Stimulated activated CD8-positive, alpha-beta memory T cell treated with anti-CD3 and anti-CD28 coated beads, Interleukin-2, amount 100 ng/mL, for 1 hour (primary cell): ENCODE data around the gene SEC31A.
"Not testable (repeated sequence)": the region's sequence is repeated elsewhere in the genome, so short reads cannot be mapped to it uniquely, and the experiment has no call there.

Experiments used
- DNase-seq, 2 donors: peaks; one replicate each; pipeline ENCODE4 v3.0.0-alpha.2; 2020; ENCODE audit warnings: low read depth in 2 of 2

SEC31A gene, protein sequence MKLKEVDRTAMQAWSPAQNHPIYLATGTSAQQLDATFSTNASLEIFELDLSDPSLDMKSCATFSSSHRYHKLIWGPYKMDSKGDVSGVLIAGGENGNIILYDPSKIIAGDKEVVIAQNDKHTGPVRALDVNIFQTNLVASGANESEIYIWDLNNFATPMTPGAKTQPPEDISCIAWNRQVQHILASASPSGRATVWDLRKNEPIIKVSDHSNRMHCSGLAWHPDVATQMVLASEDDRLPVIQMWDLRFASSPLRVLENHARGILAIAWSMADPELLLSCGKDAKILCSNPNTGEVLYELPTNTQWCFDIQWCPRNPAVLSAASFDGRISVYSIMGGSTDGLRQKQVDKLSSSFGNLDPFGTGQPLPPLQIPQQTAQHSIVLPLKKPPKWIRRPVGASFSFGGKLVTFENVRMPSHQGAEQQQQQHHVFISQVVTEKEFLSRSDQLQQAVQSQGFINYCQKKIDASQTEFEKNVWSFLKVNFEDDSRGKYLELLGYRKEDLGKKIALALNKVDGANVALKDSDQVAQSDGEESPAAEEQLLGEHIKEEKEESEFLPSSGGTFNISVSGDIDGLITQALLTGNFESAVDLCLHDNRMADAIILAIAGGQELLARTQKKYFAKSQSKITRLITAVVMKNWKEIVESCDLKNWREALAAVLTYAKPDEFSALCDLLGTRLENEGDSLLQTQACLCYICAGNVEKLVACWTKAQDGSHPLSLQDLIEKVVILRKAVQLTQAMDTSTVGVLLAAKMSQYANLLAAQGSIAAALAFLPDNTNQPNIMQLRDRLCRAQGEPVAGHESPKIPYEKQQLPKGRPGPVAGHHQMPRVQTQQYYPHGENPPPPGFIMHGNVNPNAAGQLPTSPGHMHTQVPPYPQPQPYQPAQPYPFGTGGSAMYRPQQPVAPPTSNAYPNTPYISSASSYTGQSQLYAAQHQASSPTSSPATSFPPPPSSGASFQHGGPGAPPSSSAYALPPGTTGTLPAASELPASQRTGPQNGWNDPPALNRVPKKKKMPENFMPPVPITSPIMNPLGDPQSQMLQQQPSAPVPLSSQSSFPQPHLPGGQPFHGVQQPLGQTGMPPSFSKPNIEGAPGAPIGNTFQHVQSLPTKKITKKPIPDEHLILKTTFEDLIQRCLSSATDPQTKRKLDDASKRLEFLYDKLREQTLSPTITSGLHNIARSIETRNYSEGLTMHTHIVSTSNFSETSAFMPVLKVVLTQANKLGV

DNA sequence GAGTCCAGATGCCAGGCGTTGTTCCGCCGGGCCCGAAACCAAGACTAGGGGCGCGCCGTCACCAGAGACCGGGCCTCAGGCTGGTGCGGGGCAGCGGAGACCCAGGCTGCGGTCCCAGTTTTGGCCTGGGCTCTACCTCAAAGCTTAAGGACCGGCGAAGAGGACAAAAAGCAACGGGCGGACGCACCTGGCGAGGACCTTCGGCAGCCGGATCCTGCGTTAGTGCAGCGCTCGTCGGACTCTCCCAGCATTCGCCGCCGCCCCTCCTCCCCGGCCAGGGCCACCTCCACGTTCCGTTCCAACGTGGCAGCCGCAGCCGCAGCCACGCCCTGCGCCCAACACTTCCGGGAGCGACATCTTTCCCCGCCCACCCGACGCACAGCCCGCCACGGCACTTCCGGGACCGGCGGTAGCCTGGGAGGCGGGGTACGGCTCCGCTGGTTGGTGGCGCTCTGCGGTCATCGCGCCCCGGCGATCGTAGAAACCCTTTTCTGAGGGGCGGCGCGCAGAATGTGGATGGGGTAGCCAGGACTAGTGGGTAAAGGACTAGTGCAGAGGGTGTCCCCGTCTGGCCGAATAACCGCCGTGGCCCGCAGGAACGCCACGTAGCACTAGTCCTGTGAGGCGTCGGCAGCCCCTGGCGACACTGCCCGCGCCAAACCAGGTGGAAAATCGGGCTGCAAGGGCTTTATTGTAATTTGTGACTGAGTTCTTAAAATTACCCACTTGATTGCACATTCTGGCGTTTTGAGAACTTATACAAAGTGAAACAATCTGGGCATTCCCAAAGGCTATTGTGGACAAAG, at the start of gene SEC31A:
Gene SEC31A (minus strand): TSS at position 253 of the 806 bp plus-strand sequence. CDS start 9,217 bp downstream, outside the sequence.
- DNase-seq: peak; percentile 94 to 96

DNA sequence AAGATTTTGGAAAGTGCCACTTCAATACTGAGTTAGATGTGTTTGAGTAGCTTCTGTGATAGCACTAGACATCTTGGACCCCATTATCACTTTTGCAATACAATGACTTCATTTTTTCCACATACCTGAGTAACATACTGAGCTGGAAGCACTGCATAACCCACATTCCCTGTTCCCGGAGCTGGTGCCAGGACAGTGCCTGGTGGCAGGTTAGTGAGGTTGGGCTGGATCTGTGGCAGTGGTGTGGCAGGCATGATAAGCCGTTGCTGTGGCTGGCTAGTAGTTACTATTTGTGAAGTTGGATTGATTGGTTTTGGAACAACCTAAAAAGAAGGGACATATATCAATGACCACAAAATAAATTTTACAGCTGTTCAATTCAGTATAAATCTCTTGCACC, 48.5 kb upstream of the SEC31A start:
- DNase-seq: no peak

DNA sequence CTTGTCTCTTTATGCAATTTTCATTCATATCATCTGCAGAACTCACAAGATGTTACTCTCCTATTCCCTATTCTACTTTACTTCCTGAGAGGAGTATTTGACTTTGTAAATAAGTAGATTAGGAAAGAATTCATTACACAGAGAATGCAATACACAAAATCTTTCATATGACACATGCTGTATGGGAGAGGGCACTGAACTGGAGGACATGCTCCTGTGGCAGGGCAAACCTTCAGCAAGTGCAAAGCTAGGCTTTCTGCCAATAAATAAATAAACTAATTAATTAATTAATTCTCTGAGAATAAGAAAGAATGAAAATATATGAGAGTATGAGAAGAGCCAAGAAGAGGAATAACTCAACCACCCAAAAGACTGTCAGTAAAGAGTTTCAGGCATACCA, 43.5 kb upstream of the SEC31A start:
- no peak for DNase-seq

DNA sequence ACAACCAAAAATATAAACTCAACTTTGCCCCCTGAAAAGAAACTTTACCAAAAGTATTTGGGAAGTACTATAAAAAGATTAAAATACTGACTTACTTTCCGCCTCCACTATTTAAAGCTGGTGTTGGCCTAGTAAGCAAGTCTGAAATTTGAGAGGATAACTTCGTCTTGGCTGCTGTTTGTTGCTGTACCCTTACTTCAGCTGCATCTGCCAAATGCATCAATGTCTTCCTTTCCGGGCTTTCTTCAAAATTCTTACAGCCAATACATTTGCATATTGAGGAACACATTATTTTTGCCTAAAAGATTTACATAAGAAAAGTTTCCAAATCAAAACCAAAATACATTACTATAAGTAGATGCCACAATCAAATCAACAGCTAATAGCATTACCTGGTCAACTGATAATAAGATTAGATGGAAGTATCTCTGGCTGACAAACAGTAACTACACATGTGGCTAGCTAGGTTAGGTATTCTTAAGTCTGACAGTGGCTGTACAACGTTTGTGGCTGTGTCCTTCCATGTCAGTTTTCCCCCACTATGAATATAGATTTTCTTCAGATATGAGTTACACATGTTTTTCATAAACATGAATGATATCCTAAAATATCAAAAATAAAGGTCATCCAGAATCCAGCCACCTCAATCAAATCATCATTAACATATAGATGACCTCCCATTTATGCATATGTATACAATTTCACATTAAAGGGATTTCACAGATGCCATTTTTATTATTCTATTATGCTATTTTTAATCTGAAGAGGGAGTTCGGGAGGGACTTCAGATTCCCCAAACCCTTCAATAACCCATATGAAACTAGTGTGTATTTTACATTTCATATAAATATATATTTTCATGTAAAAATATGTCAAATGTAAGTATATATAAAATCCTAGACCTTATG, 40.1 kb upstream of the SEC31A start:
- DNase-seq: no peak

DNA sequence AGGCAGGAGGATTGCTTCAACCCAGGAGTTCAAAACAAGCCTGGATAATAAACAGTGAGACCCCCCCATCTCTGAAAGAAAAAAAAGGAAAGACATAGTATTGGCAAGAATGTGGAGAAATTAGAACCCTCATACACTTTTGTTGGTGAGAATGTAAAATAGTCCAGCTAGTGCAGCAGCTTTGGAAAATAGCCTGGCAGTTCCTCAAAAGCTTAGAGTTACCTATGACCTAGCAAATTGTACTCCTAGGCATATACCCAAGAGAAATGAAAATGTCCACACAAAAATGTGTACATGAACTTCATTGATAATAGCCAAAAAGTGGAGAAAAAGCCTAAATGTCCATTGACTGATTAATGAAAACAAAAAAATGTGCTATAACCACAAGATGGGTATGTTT, 30.8 kb upstream of the SEC31A start:
- no peak for DNase-seq

DNA sequence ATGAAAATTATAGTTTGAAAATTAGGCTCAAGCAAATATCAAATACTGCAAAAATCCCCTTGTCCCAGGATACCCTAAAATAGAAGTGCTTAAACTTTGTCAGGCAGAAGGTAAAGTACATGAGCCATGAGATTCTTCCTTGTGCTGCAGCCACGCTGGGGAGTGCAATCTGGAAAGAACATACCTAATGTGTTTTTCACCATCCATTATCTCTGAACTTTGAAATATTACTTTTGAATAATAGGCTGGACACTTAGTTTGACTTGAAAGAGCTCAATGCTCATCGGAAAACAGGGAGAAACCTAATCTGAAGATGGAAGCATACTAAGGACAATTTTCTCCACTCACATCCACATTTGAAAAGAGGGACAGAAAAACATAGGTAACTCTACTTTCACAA, 28.4 kb upstream of the SEC31A start:
- DNase-seq: no peak

DNA sequence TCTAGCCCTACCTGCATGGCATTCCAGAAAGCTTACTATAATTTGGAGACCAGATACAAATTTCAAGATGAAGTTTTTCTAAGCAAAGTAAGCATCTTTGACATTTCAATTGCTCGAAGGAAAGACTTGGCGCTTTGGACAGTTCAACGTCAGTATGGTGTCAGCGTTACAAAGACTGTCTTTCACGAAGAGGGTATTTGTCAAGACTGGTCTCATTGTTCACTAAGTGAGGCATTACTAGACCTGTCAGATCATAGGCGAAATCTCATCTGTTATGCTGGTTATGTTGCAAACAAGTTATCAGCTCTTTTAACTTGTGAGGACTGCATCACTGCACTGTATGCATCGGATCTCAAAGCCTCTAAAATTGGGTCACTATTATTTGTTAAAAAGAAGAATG, 27.1 kb upstream of the SEC31A start:
- DNase-seq: no peak

DNA sequence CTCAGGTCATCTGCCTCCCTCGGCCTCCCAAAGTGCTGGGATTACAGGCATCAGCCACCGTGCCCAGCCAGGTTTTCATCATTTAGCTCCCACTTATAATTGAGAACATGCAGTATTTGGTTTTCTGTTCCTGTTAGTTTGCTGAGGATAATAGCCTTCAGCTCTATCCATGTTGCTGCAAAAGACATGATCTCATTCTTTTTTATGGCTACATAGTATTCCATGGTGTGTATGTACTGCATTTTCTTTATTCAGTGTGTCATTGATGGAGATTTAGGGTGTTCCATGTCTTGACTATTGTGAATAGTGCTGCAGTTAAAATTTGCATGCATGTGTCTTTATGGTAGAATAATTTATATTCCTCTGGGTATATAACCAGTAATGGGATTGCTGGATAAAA, 23.0 kb upstream of the SEC31A start:
- DNase-seq: not testable (repeated sequence)

DNA sequence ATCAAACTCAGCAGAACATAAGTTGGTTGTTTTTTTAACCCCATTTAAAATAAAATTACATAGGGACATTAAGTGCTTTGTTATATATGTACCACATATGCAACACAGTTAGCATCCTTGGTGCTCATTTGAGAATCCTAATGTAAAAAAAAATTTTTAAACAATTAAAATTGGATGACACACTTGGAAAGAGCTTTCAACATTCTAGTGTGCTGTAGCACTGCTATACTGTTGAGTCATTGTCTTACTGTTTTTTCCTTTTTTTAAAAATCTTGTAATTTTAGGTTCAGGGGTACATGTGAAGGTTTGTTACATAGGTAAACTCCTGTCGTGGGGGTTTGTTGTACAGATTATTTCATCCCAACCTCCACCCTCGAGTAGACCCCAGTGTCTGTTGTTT, 22.4 kb upstream of the SEC31A start:
- no peak for DNase-seq

DNA sequence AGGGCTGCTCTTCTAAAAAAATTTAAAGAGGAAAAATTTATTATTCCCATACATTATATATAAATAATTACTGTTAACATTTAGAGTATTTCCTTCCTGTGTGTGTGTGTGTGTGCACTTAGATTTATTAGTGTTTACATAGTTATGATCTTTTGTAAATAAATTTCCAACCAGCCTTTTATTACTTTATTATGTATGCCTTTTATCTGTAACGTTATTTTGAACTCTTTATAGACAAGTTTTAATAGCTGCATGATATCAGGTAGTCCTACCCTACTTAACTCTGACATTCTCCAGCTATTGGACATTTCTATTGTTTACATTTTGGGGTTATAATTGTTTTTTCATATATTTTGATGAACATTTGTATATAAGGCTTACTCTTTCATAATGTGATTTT, 18.4 kb upstream of the SEC31A start:
- DNase-seq: no peak

DNA sequence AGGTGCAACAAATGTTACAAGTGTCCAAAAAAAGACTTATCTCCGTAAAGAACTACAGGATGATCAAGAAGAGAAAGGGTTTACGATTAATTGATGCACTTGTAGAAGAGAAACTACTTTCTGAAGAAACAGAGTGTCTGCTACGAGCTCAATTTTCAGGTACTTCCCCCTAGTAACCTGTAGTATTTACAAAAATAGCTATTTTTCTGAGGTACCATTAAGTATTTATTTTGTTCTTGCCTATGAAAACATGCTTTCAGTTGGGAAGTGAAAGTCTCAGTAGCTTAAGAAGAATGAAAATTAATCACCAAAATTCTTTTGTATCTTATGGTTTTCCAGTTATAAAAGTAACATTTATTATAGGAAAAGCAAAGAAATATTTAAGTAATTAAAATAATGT, 15.5 kb upstream of the SEC31A start:
- DNase-seq: no peak

DNA sequence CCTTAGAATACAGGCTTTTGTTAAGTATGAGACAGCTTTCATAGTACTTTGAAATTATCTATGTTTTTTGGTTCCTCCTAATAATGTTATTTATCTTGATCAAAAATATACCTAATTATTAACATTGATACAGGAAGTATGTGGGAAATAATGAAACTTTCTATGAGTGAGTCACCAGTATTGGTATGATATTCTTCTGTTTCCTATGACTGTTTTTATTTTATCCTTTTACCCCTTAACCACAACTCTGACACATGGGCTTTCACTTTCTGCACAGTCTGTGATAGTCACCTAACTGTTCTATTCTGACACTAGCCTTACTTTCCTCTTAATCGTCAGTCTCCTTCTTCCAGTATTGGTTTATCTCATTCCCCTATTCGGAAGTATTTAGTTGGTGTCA, 14.3 kb upstream of the SEC31A start:
- DNase-seq: no peak

DNA sequence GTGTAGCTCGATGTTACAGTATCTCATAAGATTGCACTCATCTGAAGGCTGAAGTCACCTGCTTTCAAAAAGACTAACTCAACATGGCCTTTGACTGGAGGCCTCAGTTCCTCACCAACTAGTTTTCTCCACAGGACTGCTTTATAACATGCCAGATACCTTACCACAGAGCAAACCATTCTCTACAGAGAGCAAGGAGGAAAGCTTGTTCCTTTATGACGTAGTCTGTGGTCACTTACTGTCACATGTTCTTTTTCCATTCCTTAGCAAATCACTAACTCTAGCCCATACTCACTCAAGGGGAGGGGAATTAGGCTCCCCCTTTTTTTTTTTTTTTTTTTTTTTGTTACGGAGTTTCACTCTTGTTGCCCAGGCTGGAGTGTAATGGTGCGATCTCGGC, 12.8 kb upstream of the SEC31A start:
- no peak for DNase-seq

DNA sequence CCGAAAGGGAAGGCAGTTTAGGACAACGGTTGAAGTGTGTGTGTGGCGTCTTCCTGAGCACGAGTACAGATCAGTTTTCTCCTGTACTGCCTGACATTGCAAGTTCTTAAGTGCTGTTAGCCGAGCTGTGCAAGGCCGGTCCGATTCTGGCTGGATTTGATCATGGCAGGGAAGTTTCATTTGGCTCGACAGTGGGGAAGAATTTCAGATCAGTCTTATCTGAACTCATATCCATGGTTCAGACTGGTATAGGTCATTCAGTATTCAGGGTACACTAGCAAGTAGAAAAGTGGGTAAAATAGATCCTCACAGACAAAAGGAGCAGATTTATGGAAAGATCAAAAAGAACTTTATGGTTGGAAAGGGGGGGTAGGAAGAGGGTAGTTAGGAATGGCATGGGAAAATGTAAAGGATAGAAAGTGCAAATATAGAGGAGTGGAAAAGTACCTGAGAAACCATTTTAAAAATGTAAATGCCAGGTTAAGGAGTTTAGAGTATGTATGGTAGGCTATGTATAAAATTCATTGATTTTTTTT, 10.3 kb upstream of the SEC31A start:
- no peak for DNase-seq

DNA sequence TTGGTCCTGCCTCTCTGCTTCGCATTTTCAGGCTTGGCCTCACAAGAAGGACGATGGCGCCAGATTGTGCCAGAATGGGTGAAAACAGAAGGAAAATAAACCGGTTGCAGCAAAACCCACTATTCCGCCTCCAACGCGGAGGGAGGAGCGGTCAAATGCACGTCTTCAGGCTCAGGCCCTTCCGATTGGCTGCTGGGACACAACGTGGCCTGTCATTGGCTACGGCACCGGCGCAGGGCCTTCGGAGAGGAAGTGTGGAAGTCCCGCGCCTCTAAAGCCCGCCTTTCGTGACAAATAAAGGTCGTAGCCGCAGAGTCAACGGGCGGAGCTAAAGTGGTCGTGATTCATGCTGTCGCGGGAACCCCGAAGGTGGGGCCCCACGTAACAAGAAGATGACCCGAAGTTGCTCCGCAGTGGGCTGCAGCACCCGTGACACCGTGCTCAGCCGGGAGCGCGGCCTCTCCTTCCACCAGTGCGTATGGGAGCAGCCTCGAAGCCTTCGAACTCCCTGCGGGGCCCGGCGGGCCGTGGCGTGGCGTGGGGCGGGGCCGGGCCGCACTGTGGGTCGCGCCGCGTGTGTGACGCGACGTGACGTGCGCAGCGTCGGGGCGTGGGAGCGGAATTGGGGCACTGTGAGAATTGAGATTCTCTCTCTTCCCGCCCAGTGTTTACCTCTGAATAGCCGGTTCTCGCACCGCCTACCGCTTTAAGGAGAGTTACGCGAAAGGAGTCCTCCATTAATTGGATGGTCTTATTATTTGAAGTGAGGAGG, 9.6 kb upstream of the SEC31A start, which contains the start of gene THAP9:
Gene THAP9 (plus strand): TSS at position 325 of the 772 bp plus-strand sequence. CDS start 68 bp downstream, at position 393.
- DNase-seq: peak; percentile 95 to 96

DNA sequence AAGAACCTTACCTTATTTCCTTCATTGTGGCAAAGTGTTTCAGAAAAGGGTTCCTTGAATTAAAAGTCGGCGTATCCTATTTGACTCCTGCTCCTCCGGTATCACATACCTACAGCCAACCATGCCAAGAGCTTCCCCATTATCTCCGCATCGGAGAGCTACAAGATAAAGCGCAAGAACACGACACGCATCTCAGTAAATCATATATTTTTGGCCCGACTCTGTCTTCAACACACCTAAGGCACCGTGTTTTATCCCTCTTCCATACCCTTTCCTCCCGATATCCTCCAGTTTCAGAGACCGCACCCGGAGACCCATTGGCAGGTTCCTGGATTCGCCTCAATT, 9.1 kb upstream of the SEC31A start:
- DNase-seq: no peak

DNA sequence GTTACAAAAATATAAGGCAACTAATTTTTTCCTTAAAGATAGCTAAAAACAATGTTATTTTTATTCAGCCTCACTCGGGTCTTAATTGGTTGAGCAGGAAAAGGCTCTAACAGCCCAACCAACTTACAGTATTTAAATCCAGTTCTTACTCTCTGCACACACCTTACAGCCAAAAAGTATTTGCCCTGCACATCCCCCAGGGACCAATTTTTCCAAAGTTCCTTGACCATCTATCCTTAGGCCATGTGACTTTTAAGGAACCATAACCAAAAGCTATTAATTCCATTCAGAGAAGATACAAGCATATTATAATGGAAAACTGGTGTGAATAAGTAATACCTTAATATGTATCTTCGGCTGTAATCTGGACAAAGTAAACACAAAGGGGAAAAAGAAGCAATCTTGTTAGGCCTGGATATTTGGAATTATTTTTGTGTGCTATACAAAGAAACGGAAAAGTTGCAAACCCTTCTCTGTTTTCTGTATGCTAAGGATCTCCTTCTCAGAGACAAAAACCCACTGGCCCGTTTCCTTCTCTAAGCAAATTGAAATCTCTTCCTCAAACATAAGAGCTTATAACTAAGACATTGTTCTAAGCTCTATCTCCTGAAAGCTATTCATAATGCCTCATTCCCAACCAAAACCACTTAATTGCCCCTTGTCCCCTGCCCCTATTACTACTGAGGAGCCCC, 8.6 kb upstream of the SEC31A start:
- no peak for DNase-seq
